CD4-positive, alpha-beta T cell (primary cell): ENCODE measurements around the gene SESN1. TPM values are rescaled to one million over a fixed set of nuclear protein-coding genes. Genes with fewer than 3 reads are reported as not detected.

ENCODE experiments used
- ATAC-seq: fragments of 200-7000 bp; cut with Tn5 transposase; one replicate; pipeline ENCODE4 v1.10.0; 2022; ENCODE audit warnings: mild to moderate bottlenecking; ENCODE audit not compliant: poor library complexity
- CTCF ChIA-PET: fragments of 350-600 bp; sonication (Branson Sonifier 250); formaldehyde crosslinking; loops from one replicate; lab custom pipeline; 2021; ENCODE audit warnings: antibody characterized with exemption, inconsistent platforms; lab: Charles Lee
- POLR2A ChIA-PET: fragments of 350-600 bp; sonication (Branson Sonifier 250); formaldehyde crosslinking; loops from one replicate; lab custom pipeline; 2021; ENCODE audit warnings: antibody characterized with exemption, inconsistent platforms; lab: Charles Lee
- DNase-seq, 14 experiments: peaks; one replicate each; pipeline ENCODE4 v3.0.0-alpha.2; 2013 to 2020; ENCODE audit warnings: mixed read lengths in 2 of 14
- H3K27ac ChIP-seq, 2 donors: one replicate each; pipeline versions ENCODE4 v1.5.1 to v1.7.0; 2013; ENCODE audit warnings: low read length in 2 of 2, low read depth in 1 of 2, mild to moderate bottlenecking in 1 of 2
- H3K27me3 ChIP-seq, 2 experiments: 1 replicate in 1 of 2; 2 replicates in 1 of 2; pipeline versions ENCODE4 v1.6.1 to v1.7.0; 2013; ENCODE audit warnings: low read length in 2 of 2, control low read depth in 1 of 2, mild to moderate bottlenecking in 1 of 2, moderate library complexity in 1 of 2; ENCODE audit not compliant: insufficient read depth in 2 of 2, control insufficient read depth in 1 of 2
- H3K36me3 ChIP-seq: one replicate; pipeline ENCODE4 v1.6.1; 2013; ENCODE audit warnings: low read length, control low read depth; ENCODE audit not compliant: insufficient read depth
- H3K4me1 ChIP-seq: one replicate; pipeline ENCODE4 v1.6.1; 2013; ENCODE audit warnings: low read length, control low read depth; ENCODE audit not compliant: insufficient read depth
- H3K4me3 ChIP-seq: one replicate; pipeline ENCODE4 v1.5.1; 2013; ENCODE audit warnings: mild to moderate bottlenecking, low read length, moderate library complexity
- H3K9me3 ChIP-seq, 2 experiments: 1 replicate in 1 of 2; 2 replicates in 1 of 2; pipeline versions ENCODE4 v1.6.1 to v1.7.0; 2013; ENCODE audit warnings: low read length in 2 of 2, mild to moderate bottlenecking in 2 of 2, control low read depth in 1 of 2, moderate library complexity in 1 of 2; ENCODE audit not compliant: control insufficient read depth in 1 of 2, insufficient read depth in 1 of 2
- H3K27ac Mint-ChIP-seq: one replicate; pipeline ENCODE4 v1.8.0; 2020; ENCODE audit warnings: mixed read lengths
- H3K27me3 Mint-ChIP-seq: one replicate; pipeline ENCODE4 v1.8.0; 2021; ENCODE audit warnings: mixed read lengths
- H3K36me3 Mint-ChIP-seq: one replicate; pipeline ENCODE4 v1.8.0; 2021; ENCODE audit warnings: low read depth, mixed read lengths
- H3K4me1 Mint-ChIP-seq: one replicate; pipeline ENCODE4 v1.8.0; 2021; ENCODE audit warnings: low read depth, mixed read lengths
- H3K4me3 Mint-ChIP-seq: one replicate; pipeline ENCODE4 v1.8.0; 2020; ENCODE audit warnings: mild to moderate bottlenecking, mixed read lengths
- H3K9me3 Mint-ChIP-seq: one replicate; pipeline ENCODE4 v1.8.0; 2020; ENCODE audit warnings: mixed read lengths
- intact Hi-C, 2 experiments: fragments of 100-400 bp; cut with DNase I in 1 of 2; cut with micrococcal nuclease in 1 of 2; formaldehyde crosslinking; loops; one replicate each; pipeline versions ENCODE4 v1.15.1 to v1.9.0; 2023 to 2025; cut with DNase I, micrococcal nuclease
- total RNA-seq, 174 experiments: library from RNA in 2 of 174; stranded (reverse) in 2 of 174; gene quantifications; one replicate each; pipeline ENCODE4 v1.2.3 and lab custom pipeline; 2021 to 2026
- TF ChIP-seq, protein P1 (sequence below): fragments of 200-600 bp; IDR thresholded peaks from one replicate; pipeline ENCODE4 v1.8.0; 2022; ENCODE audit warnings: antibody characterized with exemption, mild to moderate bottlenecking

The SESN1 gene
- total RNA-seq, 2 experiments from 2014 or later, result 95.9 to 98.3 TPM

DNA sequence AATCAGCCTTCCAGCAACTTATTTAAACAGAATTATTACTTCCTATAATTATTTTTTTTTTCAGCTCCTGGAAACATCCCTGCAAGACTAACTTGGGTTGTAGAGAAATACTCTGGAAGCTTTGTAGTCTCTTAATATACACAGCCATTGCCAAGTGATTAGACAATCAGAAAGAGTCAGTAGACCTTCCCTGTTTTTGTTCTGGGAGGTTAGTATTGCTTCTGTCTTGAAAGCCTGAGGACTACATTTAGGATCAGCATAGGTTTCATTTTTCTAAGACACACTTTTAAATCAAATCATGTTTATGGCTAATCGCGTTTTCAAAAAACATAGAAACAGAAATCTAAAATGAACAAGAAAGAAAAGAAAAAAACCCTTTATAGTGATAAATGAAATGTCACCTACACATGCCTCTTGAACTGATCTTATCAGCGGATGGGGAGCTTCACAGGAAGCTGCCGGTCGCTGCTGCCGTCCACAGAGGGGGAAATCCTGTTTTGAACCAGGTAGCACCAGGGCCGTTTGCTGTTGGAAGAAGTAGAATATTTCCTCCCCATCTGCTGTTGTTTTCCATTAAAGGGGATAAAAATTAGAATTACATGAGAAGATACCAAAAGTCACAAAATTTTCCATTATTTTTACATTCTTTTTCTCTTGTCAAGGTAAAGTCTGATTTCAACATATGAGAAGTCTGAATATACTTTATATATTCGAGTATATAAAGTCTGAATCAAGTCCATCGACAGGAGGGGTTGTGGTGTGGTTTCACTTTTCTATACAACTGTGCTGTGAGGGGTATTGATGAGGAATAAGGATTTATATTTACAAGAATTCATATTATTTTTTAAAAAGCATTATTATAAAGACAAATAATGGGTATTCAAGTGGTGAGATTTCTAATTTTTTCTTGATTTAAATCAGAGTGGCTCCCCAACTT lies 151.8 kb downstream of the SESN1 start:
- H3K27ac Mint-ChIP-seq, result peak overlapping the region; percentile 77
- POLR2A ChIA-PET, result interaction anchor here (0.6 to 2.6 kb wide), 8 partner anchors 16 to 384 kb away, joined by 3 to 10 read pairs (median 4); no protein-coding TSS in a partner anchor
- TF ChIP-seq, protein P1, sequence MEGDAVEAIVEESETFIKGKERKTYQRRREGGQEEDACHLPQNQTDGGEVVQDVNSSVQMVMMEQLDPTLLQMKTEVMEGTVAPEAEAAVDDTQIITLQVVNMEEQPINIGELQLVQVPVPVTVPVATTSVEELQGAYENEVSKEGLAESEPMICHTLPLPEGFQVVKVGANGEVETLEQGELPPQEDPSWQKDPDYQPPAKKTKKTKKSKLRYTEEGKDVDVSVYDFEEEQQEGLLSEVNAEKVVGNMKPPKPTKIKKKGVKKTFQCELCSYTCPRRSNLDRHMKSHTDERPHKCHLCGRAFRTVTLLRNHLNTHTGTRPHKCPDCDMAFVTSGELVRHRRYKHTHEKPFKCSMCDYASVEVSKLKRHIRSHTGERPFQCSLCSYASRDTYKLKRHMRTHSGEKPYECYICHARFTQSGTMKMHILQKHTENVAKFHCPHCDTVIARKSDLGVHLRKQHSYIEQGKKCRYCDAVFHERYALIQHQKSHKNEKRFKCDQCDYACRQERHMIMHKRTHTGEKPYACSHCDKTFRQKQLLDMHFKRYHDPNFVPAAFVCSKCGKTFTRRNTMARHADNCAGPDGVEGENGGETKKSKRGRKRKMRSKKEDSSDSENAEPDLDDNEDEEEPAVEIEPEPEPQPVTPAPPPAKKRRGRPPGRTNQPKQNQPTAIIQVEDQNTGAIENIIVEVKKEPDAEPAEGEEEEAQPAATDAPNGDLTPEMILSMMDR, result no peak
- CTCF ChIA-PET, result interaction anchor here (0.6 kb wide), 1 partner anchor 12 kb away, joined by 3 read pairs; no protein-coding TSS in a partner anchor
- H3K27me3 Mint-ChIP-seq, result no peaks in the 10 kb centered on the region
- Histone ChIP-seq H3K27ac (peak overlapping the region; percentile 47 to 55), H3K27me3 (no peaks in the 10 kb centered on the region), H3K4me1 (peaks cover 36% of the 10 kb centered on the region), H3K4me3 (peak overlapping the region; percentile 21), H3K36me3 (no peaks in the 10 kb centered on the region), H3K9me3 (peaks cover 0 to 3% of the 10 kb centered on the region in 2 experiments)
- intact Hi-C loops, result no loop called here
- H3K4me1 Mint-ChIP-seq, result peaks cover 78% of the 10 kb centered on the region
- peak; percentile 36 to 89 (median 58) for DNase-seq
- ATAC-seq, result peak; percentile 98
- no peaks in the 10 kb centered on the region for H3K36me3 Mint-ChIP-seq
- H3K4me3 Mint-ChIP-seq, result peak overlapping the region; percentile 82
- H3K9me3 Mint-ChIP-seq, result peaks cover 2% of the 10 kb centered on the region

DNA sequence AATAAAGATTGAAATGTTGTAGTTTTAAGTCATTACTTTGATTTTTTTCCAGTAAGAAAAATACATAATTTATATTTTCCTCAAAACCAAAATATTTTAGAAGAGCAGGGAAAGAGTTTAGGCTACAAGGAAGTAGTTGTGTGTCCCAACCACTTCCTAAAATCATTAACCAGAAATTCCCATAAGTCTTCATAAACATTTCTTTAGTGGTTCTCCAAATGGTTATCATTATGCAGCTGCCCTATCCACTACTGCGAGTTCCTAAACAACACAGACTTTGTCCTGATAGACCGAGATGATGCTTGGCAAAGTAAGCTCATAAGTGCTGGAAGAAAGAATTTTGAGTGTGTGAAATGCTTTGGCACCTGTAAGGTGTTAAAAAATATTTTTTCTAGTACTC lies 152.8 kb downstream of the SESN1 start:
- no peak overlapping the region for H3K4me3 Mint-ChIP-seq
- Histone ChIP-seq H3K4me1 (peaks cover 33% of the 10 kb centered on the region), H3K36me3 (no peaks in the 10 kb centered on the region), H3K9me3 (peaks cover 0 to 3% of the 10 kb centered on the region in 2 experiments), H3K4me3 (no peak overlapping the region), H3K27ac (peak overlapping the region in 1 of 2 donors; percentile 47), H3K27me3 (no peaks in the 10 kb centered on the region)
- H3K27ac Mint-ChIP-seq, result peak overlapping the region; percentile 77
- H3K9me3 Mint-ChIP-seq, result peaks cover 2% of the 10 kb centered on the region
- H3K4me1 Mint-ChIP-seq, result peaks cover 69% of the 10 kb centered on the region
- no peak for DNase-seq
- ATAC-seq, result no peak
- TF ChIP-seq, protein P1, result no peak
- no peaks in the 10 kb centered on the region for H3K36me3 Mint-ChIP-seq
- ChIA-PET POLR2A (interaction anchor here (1.8 kb wide), 1 partner anchor 383 kb away, joined by 6 read pairs; no protein-coding TSS in a partner anchor), CTCF (no interaction called here)
- intact Hi-C loops, result no loop called here
- no peaks in the 10 kb centered on the region for H3K27me3 Mint-ChIP-seq

DNA sequence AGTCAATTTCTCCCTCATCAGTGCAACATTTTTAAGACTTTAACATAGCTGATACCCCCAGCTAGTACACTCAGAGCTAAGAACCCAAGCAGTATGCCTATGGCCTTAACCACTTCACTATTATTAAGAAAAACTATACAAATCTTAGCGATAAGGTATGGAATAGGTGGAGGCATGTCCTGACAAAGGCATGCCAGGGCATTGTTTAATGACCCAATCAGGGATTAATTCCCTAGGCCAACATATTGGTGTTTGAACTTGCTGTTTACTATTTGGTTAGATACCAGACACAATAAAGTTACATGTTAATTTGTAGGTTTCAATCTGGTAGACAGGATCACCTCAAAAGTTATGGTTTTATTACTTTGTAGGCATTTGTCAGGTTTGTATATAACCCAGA lies 153.4 kb downstream of the SESN1 start:
- Histone ChIP-seq H3K9me3 (peaks cover 0 to 3% of the 10 kb centered on the region in 2 experiments), H3K4me1 (peaks cover 30% of the 10 kb centered on the region), H3K4me3 (no peak overlapping the region), H3K36me3 (no peaks in the 10 kb centered on the region), H3K27me3 (no peaks in the 10 kb centered on the region), H3K27ac (no peak overlapping the region)
- CTCF ChIA-PET, result interaction anchor here (0.9 kb wide), 1 partner anchor 10 kb away, joined by 3 read pairs; no protein-coding TSS in a partner anchor
- POLR2A ChIA-PET, result no interaction called here
- H3K27me3 Mint-ChIP-seq, result no peaks in the 10 kb centered on the region
- TF ChIP-seq, protein P1, result no peak
- ATAC-seq (no peak), DNase-seq (no peak)
- H3K4me3 Mint-ChIP-seq, result no peak overlapping the region
- H3K36me3 Mint-ChIP-seq, result no peaks in the 10 kb centered on the region
- H3K4me1 Mint-ChIP-seq, result peaks cover 63% of the 10 kb centered on the region
- peak overlapping the region; percentile 42 for H3K27ac Mint-ChIP-seq
- intact Hi-C loops, result no loop called here
- peaks cover 2% of the 10 kb centered on the region for H3K9me3 Mint-ChIP-seq
